HL-60/S4 (cell line): ENCODE measurements around the gene MYL4.
"Not testable (repeated sequence)": the region's sequence is repeated elsewhere in the genome, so short reads cannot be mapped to it uniquely, and the experiment has no call there.

Source experiments
- in situ Hi-C: fragments of 300-500 bp; cut with MboI; formaldehyde crosslinking; loops from 2 replicates; pipeline ENCODE4 v1.14.3; 2022; ENCODE audit warnings: low sequenced_read_pairs

The MYL4 gene

GRCh38 chr17:47266782-47267181 is 57.6 kb downstream of the MYL4 start:
- in situ Hi-C loops: no loop called here

GRCh38 chr17:47267354-47267828 is 58.2 kb downstream of the MYL4 start:
- in situ Hi-C loops: no loop called here

GRCh38 chr17:47268964-47269363 is 59.8 kb downstream of the MYL4 start:
- in situ Hi-C loops: not testable (repeated sequence)

- in situ Hi-C loops: not testable (repeated sequence)
Measured at GRCh38 chr17:47269561-47270280, 60.6 kb downstream of the MYL4 start.

GRCh38 chr17:47270946-47271705 is 62.0 kb downstream of the MYL4 start:
- in situ Hi-C loops: no loop called here

- in situ Hi-C loops: no loop called here
Measured at GRCh38 chr17:47272491-47272890, 63.3 kb downstream of the MYL4 start.

- in situ Hi-C loops: no loop called here
Measured at GRCh38 chr17:47273245-47273644, 64.1 kb downstream of the MYL4 start.
